Transverse colon (tissue), 4 donors: ENCODE data around the gene RAB41.

Experiments used
- CTCF ChIP-seq, 5 experiments: fragments of 200-600 bp in 3 of 5; fragments of 450-650 bp in 2 of 5; sonication (generic) in 3 of 5; IDR thresholded peaks; 1 replicate in 2 of 5; 2 replicates in 3 of 5; pipeline ENCODE4 v1.5.1; 2016 to 2017; ENCODE audit warnings: antibody characterized with exemption in 5 of 5, inconsistent platforms in 3 of 5, mild to moderate bottlenecking in 2 of 5, moderate library complexity in 1 of 5
- EP300 ChIP-seq: sonication (generic); formaldehyde crosslinking; IDR thresholded peaks from one replicate; pipeline ENCODE4 v1.6.1; 2017; ENCODE audit warnings: antibody characterized with exemption, low read depth
- POLR2A ChIP-seq: fragments of 450-650 bp; IDR thresholded peaks from one replicate; pipeline ENCODE4 v1.6.1; 2016; ENCODE audit warnings: antibody characterized with exemption, mild to moderate bottlenecking, moderate library complexity
- POLR2AphosphoS5 ChIP-seq, 3 donors: sonication (generic); formaldehyde crosslinking; IDR thresholded peaks; one replicate each; pipeline ENCODE4 v1.6.1; 2016; ENCODE audit warnings: antibody characterized with exemption in 3 of 3

DNA sequence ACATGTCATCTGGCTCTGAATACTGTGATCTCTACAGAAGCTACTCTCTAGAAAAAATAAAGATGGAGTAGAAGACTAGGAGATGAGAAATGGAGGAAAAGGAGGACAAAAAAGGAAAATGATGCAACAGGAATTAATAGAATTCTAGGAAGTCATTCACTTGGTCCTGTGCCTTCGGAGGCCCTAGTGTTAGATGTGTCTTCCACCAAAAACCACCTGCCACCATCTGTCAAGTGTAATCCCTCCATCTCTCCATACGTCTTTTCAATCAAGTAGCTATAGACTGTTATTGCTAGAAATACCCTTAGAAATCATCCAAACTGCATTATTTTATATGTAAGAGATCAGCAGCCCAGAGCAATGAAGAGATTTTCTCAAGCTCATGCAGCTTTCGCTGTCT is 2.9 kb upstream of the RAB41 start:
- TF ChIP-seq CTCF (IDR thresholded peaks at IDR 0.05) (no peak), POLR2AphosphoS5 (IDR thresholded peaks at IDR 0.05) (no peak), POLR2A (no peak), EP300 (no peak)
